SU-DHL-6 (cell line): ENCODE measurements around the gene FARS2.

Experiments
- CTCF ChIP-seq: fragments of 200-600 bp; sonication (generic); IDR thresholded peaks from one replicate; pipeline ENCODE4 v1.5.1; 2017; ENCODE audit warnings: antibody characterized with exemption, mild to moderate bottlenecking, low read length, moderate library complexity; ENCODE audit not compliant: insufficient read depth, poor library complexity, severe bottlenecking
- EZH2phosphoT487 ChIP-seq: fragments of 200-600 bp; sonication (generic), shearing (Covaris generic); conservative IDR thresholded peaks from 2 replicates; pipeline ENCODE4 v1.6.1; 2018; ENCODE audit warnings: mild to moderate bottlenecking, antibody characterized with exemption, low read length, moderate library complexity, mixed read lengths

GRCh38 chr6:5259428-5259827 is 1.9 kb upstream of the FARS2 start:
- TF ChIP-seq CTCF (no peak), EZH2phosphoT487 (no peak)
